Testis (tissue), 2 donors: ENCODE results near the gene IL17F.

ENCODE experiments used
- CTCF ChIP-seq, 3 experiments: fragments of 450-650 bp in 2 of 3; fragments of 200-600 bp in 1 of 3; sonication (generic) in 1 of 3; IDR thresholded peaks; one replicate each; pipeline ENCODE4 v1.5.1; 2016 to 2019; ENCODE audit warnings: antibody characterized with exemption in 3 of 3, mild to moderate bottlenecking in 2 of 3, moderate library complexity in 1 of 3
- POLR2A ChIP-seq: fragments of 450-650 bp; IDR thresholded peaks from one replicate; pipeline ENCODE4 v1.6.1; 2017; ENCODE audit warnings: antibody characterized with exemption, mild to moderate bottlenecking, moderate library complexity

- TF ChIP-seq CTCF (IDR thresholded peaks at IDR 0.05): no peak
- TF ChIP-seq POLR2A: no peak
Observed at GRCh38 chr6:52241819-52242218, 2.5 kb downstream of the IL17F start.
